CD4-positive, alpha-beta memory T cell (primary cell): ENCODE results near the gene NR4A2. TPM values are rescaled to one million over a fixed set of nuclear protein-coding genes. Genes with fewer than 3 reads are reported as not detected.

Experiments used
- CTCF ChIA-PET: fragments of 350-600 bp; sonication (Branson Sonifier 250); formaldehyde crosslinking; loops from one replicate; lab custom pipeline; 2021; ENCODE audit warnings: inconsistent platforms; ENCODE audit not compliant: partially characterized antibody; lab: Charles Lee
- POLR2A ChIA-PET: fragments of 350-600 bp; sonication (Branson Sonifier 250); formaldehyde crosslinking; loops from one replicate; lab custom pipeline; 2021; ENCODE audit not compliant: partially characterized antibody; lab: Charles Lee
- DNase-seq, 5 donors: peaks; one replicate each; pipeline versions ENCODE4 v3.0.0 to v3.0.0-alpha.2; 2020 to 2022; ENCODE audit warnings: mixed read lengths in 1 of 5
- H3K27ac ChIP-seq: one replicate; pipeline ENCODE4 v1.7.0; 2013; ENCODE audit warnings: low read depth, low read length
- H3K27me3 ChIP-seq: 2 replicates; pipeline ENCODE4 v1.7.0; 2013; ENCODE audit warnings: mild to moderate bottlenecking, low read length, moderate library complexity; ENCODE audit not compliant: insufficient read depth
- H3K36me3 ChIP-seq: 2 replicates; pipeline ENCODE4 v1.7.0; 2013; ENCODE audit warnings: mild to moderate bottlenecking, low read length, moderate library complexity; ENCODE audit not compliant: insufficient read depth
- H3K4me1 ChIP-seq: 2 replicates; pipeline ENCODE4 v1.7.0; 2013; ENCODE audit warnings: mild to moderate bottlenecking, low read length, moderate library complexity; ENCODE audit not compliant: insufficient read depth
- H3K4me3 ChIP-seq, 2 donors: one replicate each; pipeline ENCODE4 v1.7.0; 2013; ENCODE audit warnings: low read length in 2 of 2, mild to moderate bottlenecking in 1 of 2
- H3K9me3 ChIP-seq, 2 donors: one replicate each; pipeline ENCODE4 v1.7.0; 2013; ENCODE audit warnings: low read length in 2 of 2, control low read depth in 1 of 2; ENCODE audit not compliant: control insufficient read depth in 1 of 2
- H3K27ac Mint-ChIP-seq, 7 donors: one replicate each; pipeline ENCODE4 v1.8.0; 2020 to 2021; ENCODE audit warnings: mixed read lengths in 7 of 7, mild to moderate bottlenecking in 6 of 7, inconsistent platforms in 3 of 7, moderate library complexity in 3 of 7
- H3K27me3 Mint-ChIP-seq, 2 donors: one replicate each; pipeline ENCODE4 v1.8.0; 2020 to 2021; ENCODE audit warnings: mixed read lengths in 2 of 2
- H3K36me3 Mint-ChIP-seq, 2 donors: one replicate each; pipeline ENCODE4 v1.8.0; 2020 to 2021; ENCODE audit warnings: mixed read lengths in 2 of 2, inconsistent platforms in 1 of 2, mild to moderate bottlenecking in 1 of 2
- H3K4me1 Mint-ChIP-seq, 4 donors: one replicate each; pipeline ENCODE4 v1.8.0; 2020 to 2021; ENCODE audit warnings: mixed read lengths in 4 of 4, mild to moderate bottlenecking in 1 of 4
- H3K4me3 Mint-ChIP-seq, 8 donors: one replicate each; pipeline ENCODE4 v1.8.0; 2020 to 2021; ENCODE audit warnings: mixed read lengths in 8 of 8, mild to moderate bottlenecking in 7 of 8, moderate library complexity in 6 of 8, inconsistent platforms in 3 of 8
- H3K9me3 Mint-ChIP-seq, 8 donors: one replicate each; pipeline ENCODE4 v1.8.0; 2020 to 2021; ENCODE audit warnings: mixed read lengths in 8 of 8, mild to moderate bottlenecking in 5 of 8, inconsistent platforms in 3 of 8, moderate library complexity in 1 of 8
- intact Hi-C: fragments of 100-400 bp; cut with micrococcal nuclease; formaldehyde crosslinking; loops from one replicate; pipeline ENCODE4 v1.15.1; 2023
- polyA plus RNA-seq, 2 donors: library from polyadenylated mRNA; unstranded; fragments of 300-500 nt; fragmentation: Illumina TruSeq; gene quantifications; one replicate each; pipeline ENCODE4 v1.2.3, GENCODE V29; 2021
- total RNA-seq, 2 experiments: library from RNA; stranded (reverse); gene quantifications; one replicate each; pipeline ENCODE4 v1.2.3, GENCODE V29; 2021

Gene NR4A2
- total and polyA plus RNA-seq, 4 experiments from 2014 or later, result 2.1 to 18.3 (median 5.8) TPM

DNA sequence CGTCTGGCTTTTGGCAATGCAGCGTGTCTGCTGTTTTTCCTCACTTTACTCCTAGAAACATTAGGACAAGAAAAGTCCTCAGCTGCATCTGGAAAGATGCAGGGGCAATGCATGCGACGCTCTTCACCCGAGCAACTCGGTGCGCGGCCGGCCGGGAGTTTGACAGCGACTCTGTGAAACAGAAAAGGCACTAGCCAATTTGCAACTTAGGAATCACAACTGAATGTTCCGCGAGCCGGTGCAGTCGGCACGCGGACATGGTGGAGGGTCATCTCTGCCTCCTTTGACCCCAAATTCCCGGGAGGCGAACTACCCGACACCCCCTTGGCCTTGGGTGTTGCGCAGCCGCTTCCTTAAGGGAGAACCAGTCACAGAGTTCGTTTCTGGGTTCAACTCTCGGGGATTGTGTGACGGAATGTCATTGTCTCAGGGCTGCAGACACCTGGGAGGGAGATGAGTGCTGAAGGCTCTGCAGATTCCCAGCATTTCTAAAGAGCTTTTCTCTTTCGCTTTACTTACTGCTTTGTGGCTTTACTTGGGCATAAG is 9.8 kb downstream of the NR4A2 start:
- Histone ChIP-seq H3K27me3 (peaks cover 36% of the 10 kb centered on the region), H3K27ac (no peak overlapping the region), H3K4me1 (peaks cover 36% of the 10 kb centered on the region), H3K9me3 (no peaks in the 10 kb centered on the region), H3K4me3 (no peak overlapping the region), H3K36me3 (no peaks in the 10 kb centered on the region)
- Mint-ChIP-seq H3K9me3 (peaks cover 0 to 8% (median 0%) of the 10 kb centered on the region in 8 donors), H3K27ac (peak overlapping the region in 5 of 7 donors; percentile 6 to 86 (median 24)), H3K36me3 (peaks cover 12% of the 10 kb centered on the region in 2 donors), H3K4me3 (peak overlapping the region; percentile 34 to 85 (median 76)), H3K27me3 (peaks cover 48 to 63% of the 10 kb centered on the region in 2 donors), H3K4me1 (peaks cover 21 to 58% (median 31%) of the 10 kb centered on the region in 4 donors)
- peak in 3 of 5 donors; percentile 1 to 16 (median 3) for DNase-seq
- POLR2A ChIA-PET, result interaction anchor here (1.0 to 2.7 kb wide), 2 partner anchors 12 to 18 kb away, joined by 3 to 12 read pairs; no protein-coding TSS in a partner anchor
- intact Hi-C loops, result loop anchor here (1.0 kb wide), 1 partner anchor 10 kb away; the partner anchor contains the start of gene NR4A2
- CTCF ChIA-PET, result no interaction called here

DNA sequence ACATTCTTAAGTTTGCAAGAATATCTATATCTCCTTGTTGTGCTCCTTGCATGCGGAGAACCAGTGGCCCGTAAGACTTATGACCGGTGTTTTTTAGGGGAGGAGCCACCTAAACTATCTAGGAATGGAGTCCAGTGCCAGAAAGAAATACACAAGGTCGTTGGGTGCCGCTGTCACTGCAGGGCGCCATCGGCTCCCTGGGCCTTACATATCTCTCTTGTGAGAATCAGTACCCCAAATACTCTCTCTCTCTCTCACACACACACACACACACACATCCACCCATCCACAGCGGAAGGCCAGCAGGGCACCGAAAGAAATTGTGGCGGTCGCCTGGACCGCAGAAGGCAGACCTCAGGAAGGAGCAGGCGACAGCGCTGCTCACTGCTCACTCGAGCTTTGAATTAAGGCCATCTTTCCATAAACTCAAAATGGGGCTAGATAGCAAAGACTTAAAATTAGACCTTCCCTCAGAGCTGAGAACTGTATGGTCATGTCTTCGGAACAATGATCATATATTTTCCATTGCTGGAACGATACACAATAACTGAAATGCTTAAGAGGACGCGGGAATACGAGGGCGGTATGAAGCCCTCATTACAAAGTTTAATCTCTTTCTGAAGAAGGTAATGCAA is 10.4 kb downstream of the NR4A2 start:
- H3K36me3 Mint-ChIP-seq, result peaks cover 11 to 12% of the 10 kb centered on the region in 2 donors
- peak in 3 of 5 donors; percentile 18 to 31 (median 22) for DNase-seq
- H3K4me3 Mint-ChIP-seq, result peak overlapping the region; percentile 70 to 85 (median 77)
- intact Hi-C loops, result loop anchor here (1.0 kb wide), 1 partner anchor 10 kb away; the partner anchor contains the start of gene NR4A2
- peak overlapping the region; percentile 15 to 28 for H3K4me3 ChIP-seq
- H3K27ac Mint-ChIP-seq, result peak overlapping the region in 5 of 7 donors; percentile 32 to 86 (median 52)
- ChIA-PET CTCF (no interaction called here), POLR2A (interaction anchor here (1.0 kb wide), 1 partner anchor 19 kb away, joined by 3 read pairs; no protein-coding TSS in a partner anchor)
- H3K27me3 Mint-ChIP-seq, result peaks cover 47 to 65% of the 10 kb centered on the region in 2 donors
- H3K27me3 ChIP-seq, result peaks cover 36% of the 10 kb centered on the region
- H3K4me1 Mint-ChIP-seq, result peaks cover 21 to 58% (median 31%) of the 10 kb centered on the region in 4 donors
- no peaks in the 10 kb centered on the region for H3K36me3 ChIP-seq
- H3K27ac ChIP-seq, result no peak overlapping the region
- peaks cover 0 to 8% (median 0%) of the 10 kb centered on the region in 8 donors for H3K9me3 Mint-ChIP-seq
- H3K4me1 ChIP-seq, result peaks cover 36% of the 10 kb centered on the region
- no peaks in the 10 kb centered on the region for H3K9me3 ChIP-seq

DNA sequence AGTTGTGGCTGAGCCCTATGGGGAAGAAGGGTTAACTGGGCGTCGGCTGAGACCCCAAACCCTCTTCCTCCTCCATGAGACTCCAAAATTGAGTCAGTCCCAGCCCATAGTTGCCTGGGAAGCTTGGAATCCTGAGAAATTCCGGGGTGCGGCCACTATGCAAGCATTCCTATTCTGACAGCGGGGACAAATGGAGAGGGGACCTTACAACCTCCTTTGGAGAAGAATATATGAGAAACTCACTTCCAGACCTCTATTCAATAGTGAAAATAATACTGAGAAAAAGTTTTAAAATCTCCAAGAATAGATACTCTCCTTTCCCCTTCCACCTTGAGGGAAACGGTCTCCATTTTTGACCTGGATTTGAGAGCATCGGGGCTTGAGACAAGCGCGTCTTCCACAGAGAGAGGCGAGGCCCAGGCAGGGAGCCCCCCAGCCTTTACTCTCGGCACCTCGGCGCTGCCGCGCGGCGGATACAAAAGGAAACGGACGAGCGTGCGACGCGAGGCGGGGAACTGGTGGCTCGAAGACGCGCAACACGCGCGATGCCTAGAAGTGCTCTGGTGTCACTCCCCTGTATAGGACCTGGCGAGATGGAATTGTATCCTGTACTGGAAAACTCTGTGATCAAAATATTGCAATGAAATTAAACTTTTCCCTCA is 11.1 kb downstream of the NR4A2 start:
- H3K27me3 Mint-ChIP-seq, result peaks cover 45 to 61% of the 10 kb centered on the region in 2 donors
- H3K27ac Mint-ChIP-seq, result peak overlapping the region in 4 of 7 donors; percentile 33 to 86 (median 70)
- peaks cover 5 to 12% of the 10 kb centered on the region in 2 donors for H3K36me3 Mint-ChIP-seq
- ChIA-PET CTCF (interaction anchor here (1.8 kb wide), 1 partner anchor 269 kb away, joined by 6 read pairs; no protein-coding TSS in a partner anchor), POLR2A (interaction anchor here (1.7 kb wide), 1 partner anchor 21 kb away, joined by 7 read pairs; no protein-coding TSS in a partner anchor)
- Histone ChIP-seq H3K4me1 (peaks cover 36% of the 10 kb centered on the region), H3K27ac (no peak overlapping the region), H3K27me3 (peaks cover 36% of the 10 kb centered on the region), H3K9me3 (no peaks in the 10 kb centered on the region), H3K4me3 (peak overlapping the region; percentile 15 to 28), H3K36me3 (no peaks in the 10 kb centered on the region)
- intact Hi-C loops, result no loop called here
- peaks cover 0 to 8% (median 0%) of the 10 kb centered on the region in 8 donors for H3K9me3 Mint-ChIP-seq
- H3K4me3 Mint-ChIP-seq, result peak overlapping the region; percentile 67 to 85 (median 76)
- H3K4me1 Mint-ChIP-seq, result peaks cover 21 to 55% (median 31%) of the 10 kb centered on the region in 4 donors
- peak in 4 of 5 donors; percentile 36 to 44 (median 40) for DNase-seq

DNA sequence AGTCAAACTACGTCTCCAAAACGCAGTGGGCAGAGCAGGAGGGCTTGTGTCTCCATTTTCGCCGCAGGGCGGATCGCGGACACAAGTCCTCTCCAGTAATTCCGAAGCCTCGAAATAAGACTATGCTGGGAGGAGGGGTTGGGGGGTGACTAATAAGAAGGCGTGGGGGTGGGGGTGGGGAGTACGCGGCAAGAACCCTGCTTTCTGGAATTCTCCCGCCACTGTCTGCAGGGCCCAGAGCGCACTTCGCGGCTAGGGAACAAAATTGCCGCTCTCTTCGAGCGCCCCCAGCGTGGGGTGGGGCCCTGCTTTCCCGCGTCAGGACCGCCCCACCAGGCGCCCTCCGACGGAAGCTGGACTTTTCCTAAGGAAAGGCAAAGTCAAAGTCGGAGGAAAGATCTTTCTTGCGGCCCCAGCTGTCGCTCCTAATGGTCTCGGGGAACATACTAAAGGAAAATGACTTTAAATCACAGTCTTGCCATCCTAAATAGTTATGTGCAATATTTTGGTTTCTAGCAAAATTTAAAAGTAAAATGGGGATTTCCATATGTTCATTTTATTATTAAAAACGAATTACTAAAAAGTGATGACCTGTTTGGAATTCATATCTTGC is 11.9 kb downstream of the NR4A2 start:
- peaks cover 36% of the 10 kb centered on the region for H3K27me3 ChIP-seq
- H3K9me3 Mint-ChIP-seq, result peaks cover 0 to 7% (median 0%) of the 10 kb centered on the region in 8 donors
- no peaks in the 10 kb centered on the region for H3K36me3 ChIP-seq
- peaks cover 5% of the 10 kb centered on the region in 2 donors for H3K36me3 Mint-ChIP-seq
- H3K4me3 Mint-ChIP-seq, result peak overlapping the region in 6 of 8 donors; percentile 27 to 85 (median 79)
- no peak overlapping the region for H3K4me3 ChIP-seq
- DNase-seq, result peak in 2 of 5 donors; percentile 6 to 17
- CTCF ChIA-PET, result interaction anchor here (1.8 kb wide), 1 partner anchor 269 kb away, joined by 6 read pairs; no protein-coding TSS in a partner anchor
- POLR2A ChIA-PET, result interaction anchor here (1.1 to 1.7 kb wide), 3 partner anchors 14 to 80 kb away, joined by 3 to 7 read pairs (median 6); no protein-coding TSS in a partner anchor
- H3K4me1 ChIP-seq, result peaks cover 36% of the 10 kb centered on the region
- H3K27ac Mint-ChIP-seq, result peak overlapping the region in 1 of 7 donors; percentile 86
- no peaks in the 10 kb centered on the region for H3K9me3 ChIP-seq
- H3K27me3 Mint-ChIP-seq, result peaks cover 47 to 60% of the 10 kb centered on the region in 2 donors
- H3K27ac ChIP-seq, result no peak overlapping the region
- intact Hi-C loops, result no loop called here
- peaks cover 21 to 50% (median 31%) of the 10 kb centered on the region in 4 donors for H3K4me1 Mint-ChIP-seq

DNA sequence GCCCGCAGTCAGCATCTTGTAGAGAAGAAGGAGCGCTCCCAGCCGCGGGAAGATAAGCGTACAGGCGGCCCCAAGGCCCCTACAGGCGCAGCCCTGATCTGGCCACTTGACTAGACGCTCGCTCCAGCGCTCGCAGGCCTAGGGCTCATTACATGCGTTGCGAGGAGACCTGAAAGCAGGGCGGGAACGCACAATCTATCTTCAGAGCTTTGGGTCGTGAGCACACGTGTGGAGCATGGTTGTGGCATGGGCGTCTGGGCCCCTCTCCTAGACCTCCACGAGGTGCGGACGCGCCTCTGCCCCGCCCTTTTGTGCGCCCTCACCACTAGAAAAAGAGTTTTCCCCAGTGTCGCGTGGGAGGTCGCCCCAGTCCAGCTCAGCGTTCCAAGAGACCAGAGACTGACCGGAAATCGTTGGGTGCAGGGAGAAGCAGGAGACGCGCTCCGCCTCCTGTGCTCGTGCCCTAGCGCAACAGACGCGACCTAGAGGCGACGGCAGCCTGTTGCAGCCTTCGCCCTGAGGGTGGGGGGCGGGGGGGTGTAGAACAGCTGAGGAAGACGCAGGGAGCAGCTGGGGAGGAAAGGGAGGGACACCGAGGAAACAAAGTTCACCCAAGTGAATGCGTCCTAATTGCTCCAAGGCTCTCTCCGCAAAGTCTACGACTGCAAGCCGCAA is 12.6 kb downstream of the NR4A2 start:
- peak overlapping the region in 7 of 8 donors; percentile 27 to 84 (median 70) for H3K4me3 Mint-ChIP-seq
- Histone ChIP-seq H3K4me1 (peaks cover 36% of the 10 kb centered on the region), H3K4me3 (no peak overlapping the region), H3K9me3 (no peaks in the 10 kb centered on the region), H3K27me3 (peaks cover 36% of the 10 kb centered on the region), H3K36me3 (no peaks in the 10 kb centered on the region), H3K27ac (no peak overlapping the region)
- peaks cover 47 to 62% of the 10 kb centered on the region in 2 donors for H3K27me3 Mint-ChIP-seq
- peak overlapping the region in 2 of 7 donors; percentile 1 to 86 for H3K27ac Mint-ChIP-seq
- H3K4me1 Mint-ChIP-seq, result peaks cover 21 to 50% (median 31%) of the 10 kb centered on the region in 4 donors
- peaks cover 0 to 7% (median 0%) of the 10 kb centered on the region in 8 donors for H3K9me3 Mint-ChIP-seq
- intact Hi-C loops, result no loop called here
- peak in 1 of 5 donors; percentile 12 for DNase-seq
- POLR2A ChIA-PET, result interaction anchor here (1.1 to 1.7 kb wide), 3 partner anchors 14 to 80 kb away, joined by 3 to 7 read pairs (median 6); no protein-coding TSS in a partner anchor
- peaks cover 0 to 4% of the 10 kb centered on the region in 2 donors for H3K36me3 Mint-ChIP-seq
- CTCF ChIA-PET, result interaction anchor here (1.8 kb wide), 1 partner anchor 270 kb away, joined by 6 read pairs; no protein-coding TSS in a partner anchor

DNA sequence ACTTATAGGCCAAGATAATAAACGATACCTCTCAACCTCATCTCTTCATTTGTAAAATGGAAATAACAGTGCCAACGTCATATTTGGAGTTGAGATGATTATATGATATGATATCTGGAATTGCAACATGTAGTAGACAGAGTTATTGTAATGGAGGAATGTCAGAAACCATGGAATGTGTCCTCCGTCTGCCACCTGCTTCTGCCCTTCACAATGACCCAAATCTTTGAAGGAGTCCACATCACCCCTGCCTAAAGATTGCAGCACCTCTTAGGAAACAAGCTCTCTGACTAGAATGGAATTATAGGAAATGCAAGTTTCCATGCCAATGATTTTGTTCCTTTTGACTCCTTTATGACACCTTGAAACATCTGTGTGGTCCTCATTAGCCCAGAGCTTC is 14.9 kb downstream of the NR4A2 start:
- Mint-ChIP-seq H3K4me3 (no peak overlapping the region), H3K27ac (no peak overlapping the region), H3K36me3 (peaks cover 0 to 4% of the 10 kb centered on the region in 2 donors), H3K4me1 (peaks cover 20 to 34% (median 26%) of the 10 kb centered on the region in 4 donors), H3K9me3 (peaks cover 0 to 3% (median 0%) of the 10 kb centered on the region in 8 donors), H3K27me3 (peaks cover 40 to 60% of the 10 kb centered on the region in 2 donors)
- no peaks in the 10 kb centered on the region for H3K36me3 ChIP-seq
- no peak overlapping the region for H3K27ac ChIP-seq
- no peaks in the 10 kb centered on the region for H3K9me3 ChIP-seq
- peaks cover 32% of the 10 kb centered on the region for H3K4me1 ChIP-seq
- peaks cover 28% of the 10 kb centered on the region for H3K27me3 ChIP-seq
- intact Hi-C loops, result no loop called here
- no peak for DNase-seq
- ChIA-PET CTCF (interaction anchor here (4.2 kb wide), 1 partner anchor 18 kb away, joined by 13 read pairs; no protein-coding TSS in a partner anchor), POLR2A (no interaction called here)
- no peak overlapping the region for H3K4me3 ChIP-seq
